Astrocyte of the spinal cord (primary cell): ENCODE results near the gene GOLGA7B.

Experiments used
- DNase-seq: peaks from one replicate; pipeline ENCODE4 v3.0.0; 2011; ENCODE audit warnings: low read depth, low spot score
- H3K4me3 ChIP-seq: 2 replicates; pipeline ENCODE4 v1.5.1; 2011; ENCODE audit warnings: low read depth, mild to moderate bottlenecking, low read length, moderate library complexity
- in situ Hi-C: cut with HindIII; loops from 2 replicates; pipeline ENCODE4 v1.10.0; 2017; ENCODE audit warnings: low sequenced_read_pairs
- TF ChIP-seq, protein P1 (sequence below): IDR thresholded peaks from 2 replicates; pipeline ENCODE4 v1.5.1; 2012; ENCODE audit warnings: low read depth, mild to moderate bottlenecking, low read length, inconsistent platforms

Gene GOLGA7B

DNA sequence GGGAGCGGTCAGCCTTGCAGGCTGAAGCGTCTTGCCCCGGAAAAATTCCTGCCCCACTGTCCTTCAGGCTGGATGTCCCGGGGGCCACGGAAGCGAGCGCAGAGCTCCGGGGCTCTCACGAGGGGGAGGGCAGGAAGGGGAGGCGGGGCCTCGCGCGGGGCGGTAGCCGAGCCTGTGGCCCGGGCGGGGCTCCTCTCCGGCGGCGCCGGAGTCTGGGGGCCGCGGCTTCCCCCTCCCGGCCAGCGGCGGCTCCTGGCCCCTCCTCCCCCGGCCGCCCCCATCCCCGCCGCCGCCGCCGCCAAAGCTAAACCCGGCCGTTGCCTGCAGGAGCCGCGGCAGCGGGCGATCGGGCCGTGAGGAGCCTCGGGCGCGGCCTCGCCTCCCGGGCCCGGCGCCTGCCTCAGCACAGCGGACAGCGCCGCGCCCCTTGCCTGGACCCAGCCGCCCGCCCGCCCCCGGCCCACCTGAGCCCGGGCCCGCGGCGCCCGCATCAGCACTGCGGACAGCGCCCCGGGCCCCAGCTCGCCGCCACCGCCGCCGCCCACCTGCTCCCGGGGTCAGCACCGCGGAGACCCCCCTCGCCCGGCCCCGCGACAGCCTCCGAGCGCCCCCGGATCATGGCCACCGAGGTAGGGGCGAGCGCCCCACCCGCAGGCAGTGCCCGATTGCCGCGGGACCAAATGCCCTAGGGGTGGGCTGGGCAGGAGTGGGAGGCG, at the start of gene GOLGA7B:
TSS of gene GOLGA7B (plus strand) at position 157 of the 716 bp plus-strand sequence. CDS start at position 618, 461 bp downstream.
- H3K4me3 ChIP-seq: peak within 1 kb of the TSS; percentile 17
- DNase-seq: no peak
- TF ChIP-seq, protein P1, sequence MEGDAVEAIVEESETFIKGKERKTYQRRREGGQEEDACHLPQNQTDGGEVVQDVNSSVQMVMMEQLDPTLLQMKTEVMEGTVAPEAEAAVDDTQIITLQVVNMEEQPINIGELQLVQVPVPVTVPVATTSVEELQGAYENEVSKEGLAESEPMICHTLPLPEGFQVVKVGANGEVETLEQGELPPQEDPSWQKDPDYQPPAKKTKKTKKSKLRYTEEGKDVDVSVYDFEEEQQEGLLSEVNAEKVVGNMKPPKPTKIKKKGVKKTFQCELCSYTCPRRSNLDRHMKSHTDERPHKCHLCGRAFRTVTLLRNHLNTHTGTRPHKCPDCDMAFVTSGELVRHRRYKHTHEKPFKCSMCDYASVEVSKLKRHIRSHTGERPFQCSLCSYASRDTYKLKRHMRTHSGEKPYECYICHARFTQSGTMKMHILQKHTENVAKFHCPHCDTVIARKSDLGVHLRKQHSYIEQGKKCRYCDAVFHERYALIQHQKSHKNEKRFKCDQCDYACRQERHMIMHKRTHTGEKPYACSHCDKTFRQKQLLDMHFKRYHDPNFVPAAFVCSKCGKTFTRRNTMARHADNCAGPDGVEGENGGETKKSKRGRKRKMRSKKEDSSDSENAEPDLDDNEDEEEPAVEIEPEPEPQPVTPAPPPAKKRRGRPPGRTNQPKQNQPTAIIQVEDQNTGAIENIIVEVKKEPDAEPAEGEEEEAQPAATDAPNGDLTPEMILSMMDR: no peak
- in situ Hi-C loops: no loop called here

DNA sequence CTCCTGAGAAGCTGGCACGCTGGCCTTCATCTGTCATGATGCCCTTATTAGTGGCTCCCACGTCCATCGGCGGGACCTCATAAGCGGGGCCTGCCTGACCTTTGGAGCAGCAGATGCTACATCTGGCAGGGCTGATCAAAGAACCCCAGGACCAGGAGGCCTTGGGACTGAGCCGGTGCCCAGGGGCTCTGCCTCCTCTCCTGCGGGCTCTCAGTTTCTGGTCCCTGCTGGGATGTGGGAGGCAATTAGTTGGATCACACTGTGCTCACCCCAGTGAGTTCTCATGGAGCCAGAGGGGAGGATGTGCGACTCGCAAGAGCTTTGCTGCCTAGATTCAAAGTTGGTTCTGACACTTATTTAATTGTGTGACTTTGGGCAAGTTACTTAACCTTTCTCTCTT, 49.2 kb upstream of the GOLGA7B start:
- TF ChIP-seq, protein P1: no peak
- H3K4me3 ChIP-seq: no peak overlapping the region

DNA sequence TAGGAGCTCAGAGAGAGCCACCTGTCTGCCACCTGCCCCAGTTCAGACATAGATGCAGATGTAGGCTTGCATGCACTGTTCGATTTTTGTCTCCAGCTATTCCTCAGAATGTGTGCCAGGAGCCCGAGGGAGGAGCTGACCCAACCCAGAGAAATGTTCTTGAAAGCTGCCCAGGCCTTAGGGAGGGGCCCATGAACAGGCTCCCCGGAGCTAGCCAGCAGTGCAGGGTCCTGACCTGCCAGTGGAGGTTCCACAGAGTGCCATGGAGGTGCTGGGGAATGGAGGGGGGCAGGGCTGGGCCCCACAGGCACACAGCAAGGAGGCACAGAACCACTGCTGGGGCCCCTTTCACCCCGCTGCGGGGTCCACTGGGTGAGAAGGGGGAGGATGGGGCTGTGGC, 48.2 kb upstream of the GOLGA7B start:
- TF ChIP-seq, protein P1: no peak
- no peak for DNase-seq
- in situ Hi-C loops: no loop called here
- H3K4me3 ChIP-seq: no peak overlapping the region

More for the DNA sequence above, 49.2 kb upstream of the GOLGA7B start:
- no peak for DNase-seq
- in situ Hi-C loops: no loop called here

DNA sequence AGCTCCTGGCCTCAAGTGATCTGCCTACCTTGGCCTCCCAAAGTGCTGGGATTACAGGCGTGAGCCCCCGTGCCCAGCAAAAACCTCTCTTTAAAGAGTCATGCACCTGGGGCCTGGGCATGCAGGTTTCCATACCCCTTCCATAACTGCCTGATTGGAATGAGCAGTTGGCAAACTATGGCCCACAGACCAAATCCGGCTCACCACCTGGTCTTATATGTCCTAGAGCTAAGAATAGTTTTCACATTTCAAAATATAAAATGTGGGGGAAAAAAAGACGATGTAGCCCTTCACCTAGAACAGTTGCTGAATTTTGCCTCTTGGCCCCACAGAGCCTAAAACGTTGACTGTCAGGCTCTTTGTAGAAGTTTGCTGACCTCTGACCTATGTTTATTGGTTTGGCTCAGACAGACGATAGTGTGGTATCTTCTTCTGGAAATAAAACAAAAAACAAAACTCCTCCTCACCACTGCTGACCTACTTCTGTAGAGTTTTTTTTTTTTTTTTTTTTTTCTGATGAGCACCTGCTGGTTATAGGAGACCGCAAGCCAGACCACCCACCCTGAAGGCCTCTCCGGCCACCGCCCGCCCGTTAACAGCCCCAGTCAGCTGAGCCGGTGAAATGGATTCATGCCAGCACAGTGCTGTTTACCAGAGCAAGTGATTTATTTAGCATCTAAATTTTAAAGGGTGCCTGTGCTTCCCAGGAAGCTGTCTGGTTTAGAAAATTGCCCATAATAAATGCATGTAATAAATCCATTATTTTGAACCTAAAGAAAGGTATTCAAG, 44.4 kb upstream of the GOLGA7B start:
- TF ChIP-seq, protein P1: no peak
- DNase-seq: no peak
- in situ Hi-C loops: no loop called here
- H3K4me3 ChIP-seq: no peak overlapping the region

DNA sequence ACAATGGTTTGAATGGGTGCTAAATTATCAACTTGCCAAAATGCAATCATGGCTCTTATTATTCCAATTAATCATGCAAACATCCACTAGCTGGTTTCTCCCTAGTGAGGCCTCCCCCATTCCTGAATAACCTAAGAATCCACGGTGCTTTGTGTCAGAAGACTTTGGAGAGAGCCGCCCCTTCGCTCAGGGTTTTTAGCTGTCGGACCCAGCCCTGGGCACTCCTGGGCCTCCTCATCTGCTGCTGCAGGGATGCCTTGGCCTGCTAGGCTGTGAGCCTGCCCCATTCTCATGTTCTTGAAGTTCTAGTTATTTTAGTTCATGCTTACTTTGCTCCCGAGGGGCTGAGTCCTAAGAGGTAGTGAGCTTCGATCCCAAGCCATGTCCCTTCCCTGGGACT, 43.7 kb upstream of the GOLGA7B start:
- no peak overlapping the region for H3K4me3 ChIP-seq
- in situ Hi-C loops: no loop called here
- no peak for DNase-seq
- TF ChIP-seq, protein P1: no peak

DNA sequence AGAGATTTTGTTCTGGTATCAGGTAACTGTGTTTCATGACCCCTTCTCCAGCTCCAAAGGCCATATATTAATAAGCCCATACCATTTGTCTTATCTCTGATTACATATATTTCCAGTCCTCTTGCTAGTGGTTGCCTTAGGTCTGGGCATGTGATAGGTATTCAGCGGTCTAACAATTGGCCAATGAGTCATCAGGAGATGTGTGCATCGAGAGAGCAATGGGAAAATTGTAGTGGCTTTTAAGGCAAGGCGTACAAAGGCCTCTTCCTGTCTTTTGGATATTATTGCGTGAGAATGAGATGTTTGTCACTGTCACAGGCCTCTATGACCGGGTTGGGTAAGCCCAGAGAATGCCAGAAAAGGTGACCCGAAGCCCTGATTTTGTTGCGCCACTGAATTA, 39.2 kb upstream of the GOLGA7B start:
- DNase-seq: peak; percentile 25
- H3K4me3 ChIP-seq: no peak overlapping the region
- in situ Hi-C loops: no loop called here
- TF ChIP-seq, protein P1: no peak
